Fibroblast of peridontal ligament (primary cell): Measurements from ENCODE around the gene CXCL11.
"Not testable (repeated sequence)": the region's sequence is repeated elsewhere in the genome, so short reads cannot be mapped to it uniquely, and the experiment has no call there.

Experiments
- DNase-seq: peaks from one replicate; pipeline ENCODE4 v3.0.0-alpha.2; 2010; ENCODE audit errors: extremely low read depth

CXCL11 gene

DNA sequence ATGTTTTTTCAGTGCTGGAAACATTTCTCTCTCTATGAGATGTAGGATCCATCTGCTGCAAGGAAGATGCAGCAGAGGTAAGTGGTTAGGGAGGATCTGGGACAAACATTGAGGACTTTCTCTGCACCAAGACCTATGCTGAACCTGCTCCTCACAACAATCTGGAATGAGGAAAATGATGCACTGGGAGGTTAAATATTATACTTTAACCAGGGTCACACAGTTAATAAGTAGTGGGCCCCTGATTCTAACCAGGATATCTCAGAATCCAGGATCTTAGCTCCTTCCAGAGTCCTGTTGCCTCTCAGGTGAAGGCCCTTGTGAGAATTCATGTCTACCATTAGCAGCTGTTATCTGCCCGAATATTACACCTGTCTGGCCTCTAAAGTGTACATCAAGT is 35.6 kb downstream of the CXCL11 start:
- DNase-seq: no peak

GRCh38 chr4:75998525-75999147 is 37.2 kb downstream of the CXCL11 start:
- DNase-seq: not testable (repeated sequence)

DNA sequence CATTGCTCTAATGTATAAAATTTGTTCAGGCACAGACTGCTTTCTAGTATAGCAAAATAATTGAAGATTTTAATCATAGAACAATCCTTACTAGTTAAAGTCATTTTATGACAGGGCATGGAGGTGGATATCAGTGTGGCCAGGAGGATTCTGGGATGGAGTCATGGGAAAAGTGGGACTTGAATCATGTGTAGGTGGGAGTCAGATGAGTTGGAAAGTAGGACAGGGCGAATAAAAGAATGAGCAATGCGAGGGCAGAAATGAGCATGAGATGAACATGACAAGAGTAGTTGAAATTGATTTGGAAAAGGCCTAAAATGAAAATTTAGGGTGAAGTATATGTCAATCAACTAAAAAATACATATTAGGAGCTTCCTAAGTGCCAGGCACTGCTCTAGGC is 37.9 kb downstream of the CXCL11 start:
- no peak for DNase-seq

GRCh38 chr4:75997081-75997480 is 38.8 kb downstream of the CXCL11 start:
- no peak for DNase-seq

DNA sequence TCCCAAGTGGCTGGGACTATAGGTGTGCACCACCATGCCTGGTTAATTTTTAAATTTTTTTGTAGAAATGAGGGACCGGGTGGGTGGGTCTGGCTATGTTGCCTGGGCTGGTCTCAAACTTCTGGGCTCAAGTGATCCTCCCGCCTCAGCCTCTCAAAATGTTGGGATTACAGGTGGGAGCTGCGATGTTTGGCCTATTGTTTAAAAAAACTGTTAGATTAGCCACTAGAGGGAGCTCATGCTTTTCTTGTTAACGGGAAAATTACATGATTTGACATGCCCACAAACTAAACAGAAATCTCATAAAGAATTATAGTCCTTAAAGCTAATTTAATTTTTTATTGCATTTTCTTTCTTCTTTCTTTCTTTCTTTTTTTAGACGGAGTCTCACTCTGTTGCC is 40.1 kb downstream of the CXCL11 start:
- DNase-seq: peak; percentile 82

- no peak for DNase-seq
These were observed 43.4 kb downstream of the CXCL11 start for GRCh38 chr4:75992462-75992861.

GRCh38 chr4:75989846-75990528 is 45.9 kb downstream of the CXCL11 start:
- peak; percentile 25 for DNase-seq

GRCh38 chr4:75985116-75985515 is 50.8 kb downstream of the CXCL11 start:
- peak; percentile 88 for DNase-seq
